ENCODE results near the gene GPN3. TPM values are rescaled to one million over a fixed set of nuclear protein-coding genes. Genes with fewer than 3 reads are reported as not detected.
"Not testable (repeated sequence)": the region's sequence is repeated elsewhere in the genome, so short reads cannot be mapped to it uniquely, and the experiment has no call there.

The GPN3 gene
- total and polyA plus RNA-seq, 2 experiments from 2014 or later = 18.6 to 57.8 TPM

GRCh38 chr12:110431957-110432587, 36.0 kb downstream of the GPN3 start:
- H3K4me1 ChIP-seq (ENCODE audit: low read depth) = no peaks in the 10 kb centered on the region
- peaks cover 21% of the 10 kb centered on the region for H3K36me3 ChIP-seq
- TF ChIP-seq CTCF (IDR thresholded peaks at IDR 0.05; ENCODE audit: low read depth, low read length) = no peak
- H3K9me3 ChIP-seq (ENCODE audit: low read depth) = no peaks in the 10 kb centered on the region
- H3K27me3 ChIP-seq = no peaks in the 10 kb centered on the region
- no peak for DNase-seq (ENCODE audit: low read depth in 1 of 2, low spot score in 1 of 2)
- peak overlapping the region; percentile 27 for H3K4me3 ChIP-seq
- H3K27ac ChIP-seq = peak overlapping the region; percentile 64

DNA sequence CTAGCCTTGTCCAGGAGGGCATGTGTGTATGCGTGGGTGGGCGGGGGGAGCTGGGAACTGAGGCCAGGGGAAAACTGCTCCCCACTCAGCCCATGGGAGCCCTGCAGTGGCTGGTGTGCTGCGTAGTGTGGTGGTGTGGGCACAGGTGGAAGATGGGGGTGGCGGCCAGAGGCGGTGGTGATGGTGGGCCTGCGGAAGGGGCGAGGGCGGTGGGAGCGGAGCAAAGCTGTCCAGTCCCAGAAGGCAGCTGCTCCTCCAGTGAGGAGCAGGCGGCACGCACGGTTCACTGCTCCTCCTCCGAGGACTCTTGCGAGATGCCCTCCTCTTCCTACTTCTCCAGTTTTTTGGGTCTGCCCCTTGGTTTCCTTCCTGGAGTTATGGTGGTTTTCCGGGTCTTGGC, 38.4 kb downstream of the GPN3 start:
- not testable (repeated sequence) for H3K27ac ChIP-seq; H3K27me3 ChIP-seq; H3K4me1 ChIP-seq (ENCODE audit: low read depth); H3K36me3 ChIP-seq; DNase-seq (ENCODE audit: low read depth in 1 of 2, low spot score in 1 of 2); H3K9me3 ChIP-seq (ENCODE audit: low read depth); H3K4me3 ChIP-seq

- DNase-seq (ENCODE audit: low read depth in 1 of 2, low spot score in 1 of 2) = no peak
- H3K9me3 ChIP-seq (ENCODE audit: low read depth) = no peaks in the 10 kb centered on the region
- no peak overlapping the region for H3K4me3 ChIP-seq
- H3K27ac ChIP-seq = no peak overlapping the region
- TF ChIP-seq CTCF (IDR thresholded peaks at IDR 0.05; ENCODE audit: low read depth, low read length) = no peak
- H3K27me3 ChIP-seq = no peaks in the 10 kb centered on the region
- H3K4me1 ChIP-seq (ENCODE audit: low read depth) = peaks cover 2% of the 10 kb centered on the region
- H3K36me3 ChIP-seq = no peaks in the 10 kb centered on the region
Measured at GRCh38 chr12:110426406-110426805, 41.7 kb downstream of the GPN3 start.

- TF ChIP-seq CTCF (IDR thresholded peaks at IDR 0.05; ENCODE audit: low read depth, low read length) = no peak
- Histone ChIP-seq H3K4me1 (ENCODE audit: low read depth) (peaks cover 9% of the 10 kb centered on the region), H3K4me3 (no peak overlapping the region), H3K36me3 (no peaks in the 10 kb centered on the region), H3K27me3 (no peaks in the 10 kb centered on the region), H3K9me3 (ENCODE audit: low read depth) (no peaks in the 10 kb centered on the region), H3K27ac (no peak overlapping the region)
- no peak for DNase-seq (ENCODE audit: low read depth in 1 of 2, low spot score in 1 of 2)
Measured at GRCh38 chr12:110424237-110424636, 43.8 kb downstream of the GPN3 start.

GRCh38 chr12:110421701-110422100, 46.4 kb downstream of the GPN3 start:
- Histone ChIP-seq H3K9me3 (ENCODE audit: low read depth) (no peaks in the 10 kb centered on the region), H3K27me3 (no peaks in the 10 kb centered on the region), H3K4me1 (ENCODE audit: low read depth) (peaks cover 9% of the 10 kb centered on the region), H3K4me3 (no peak overlapping the region), H3K36me3 (no peaks in the 10 kb centered on the region), H3K27ac (peak overlapping the region; percentile 19)
- no peak for TF ChIP-seq CTCF (IDR thresholded peaks at IDR 0.05; ENCODE audit: low read depth, low read length)
- no peak for DNase-seq (ENCODE audit: low read depth in 1 of 2, low spot score in 1 of 2)

DNA sequence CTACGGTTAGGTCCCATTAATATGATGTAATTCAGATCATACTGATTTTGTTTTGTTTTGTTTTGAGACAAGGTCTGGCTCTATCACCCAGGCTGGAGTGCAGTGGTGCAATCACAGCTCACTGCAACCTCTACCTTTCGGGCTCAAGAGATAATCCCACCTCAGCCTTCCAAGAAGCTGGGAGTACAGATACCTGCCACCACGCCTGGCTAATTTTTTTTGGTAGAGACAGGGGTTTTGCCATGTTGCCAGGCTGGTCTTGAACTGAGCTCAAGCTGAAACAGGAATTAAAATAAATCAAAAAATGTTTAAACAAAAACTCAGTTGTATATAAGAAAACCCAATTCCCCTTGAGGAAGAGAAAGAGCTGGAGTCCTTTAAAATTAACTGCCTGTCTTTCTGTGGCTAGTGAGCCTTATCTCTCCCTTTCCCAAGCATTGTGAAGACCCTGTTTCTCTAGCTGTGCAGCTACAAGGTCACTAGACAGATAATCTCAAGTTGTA, 46.8 kb downstream of the GPN3 start:
- no peak for DNase-seq (ENCODE audit: low read depth in 1 of 2, low spot score in 1 of 2)
- TF ChIP-seq CTCF (IDR thresholded peaks at IDR 0.05; ENCODE audit: low read depth, low read length) = no peak
- no peaks in the 10 kb centered on the region for H3K27me3 ChIP-seq
- peaks cover 9% of the 10 kb centered on the region for H3K4me1 ChIP-seq (ENCODE audit: low read depth)
- H3K36me3 ChIP-seq = no peaks in the 10 kb centered on the region
- peak overlapping the region; percentile 19 for H3K27ac ChIP-seq
- no peak overlapping the region for H3K4me3 ChIP-seq
- H3K9me3 ChIP-seq (ENCODE audit: low read depth) = no peaks in the 10 kb centered on the region

GRCh38 chr12:110420644-110421043, 47.4 kb downstream of the GPN3 start:
- H3K27ac ChIP-seq = peak overlapping the region; percentile 19
- not testable (repeated sequence) for DNase-seq (ENCODE audit: low read depth in 1 of 2, low spot score in 1 of 2); H3K9me3 ChIP-seq (ENCODE audit: low read depth); H3K36me3 ChIP-seq; H3K4me3 ChIP-seq; H3K27me3 ChIP-seq; H3K4me1 ChIP-seq (ENCODE audit: low read depth)

GRCh38 chr12:110417113-110417512, 50.9 kb downstream of the GPN3 start:
- not testable (repeated sequence) for H3K9me3 ChIP-seq (ENCODE audit: low read depth); H3K36me3 ChIP-seq; H3K27ac ChIP-seq; DNase-seq (ENCODE audit: low read depth in 1 of 2, low spot score in 1 of 2); H3K27me3 ChIP-seq; H3K4me1 ChIP-seq (ENCODE audit: low read depth); H3K4me3 ChIP-seq

DNA sequence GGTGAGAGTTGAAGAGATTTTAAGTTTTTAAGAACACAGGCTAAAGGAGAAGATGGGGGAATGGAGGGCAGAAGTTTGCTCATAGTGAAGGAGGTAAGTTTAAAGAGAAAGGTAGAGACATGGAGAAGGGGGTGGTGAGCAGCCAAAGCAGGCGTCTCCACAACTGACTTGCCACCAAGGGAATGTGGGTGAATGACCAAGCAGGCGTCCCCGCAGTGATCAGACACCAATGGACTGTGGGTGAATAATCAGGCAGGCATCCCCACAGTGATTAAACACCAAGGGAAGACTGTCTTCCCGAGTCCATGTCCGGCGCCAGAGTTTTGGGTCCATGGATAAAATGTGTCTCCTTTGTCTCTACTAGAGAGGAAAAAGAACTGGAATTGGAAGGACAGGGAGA, 58.0 kb downstream of the GPN3 start:
- not testable (repeated sequence) for H3K36me3 ChIP-seq; H3K9me3 ChIP-seq (ENCODE audit: low read depth); H3K4me3 ChIP-seq; DNase-seq (ENCODE audit: low read depth in 1 of 2, low spot score in 1 of 2); H3K27ac ChIP-seq; H3K27me3 ChIP-seq; H3K4me1 ChIP-seq (ENCODE audit: low read depth)
